Measurements from ENCODE around the gene ZNF385D.

The ZNF385D gene

DNA sequence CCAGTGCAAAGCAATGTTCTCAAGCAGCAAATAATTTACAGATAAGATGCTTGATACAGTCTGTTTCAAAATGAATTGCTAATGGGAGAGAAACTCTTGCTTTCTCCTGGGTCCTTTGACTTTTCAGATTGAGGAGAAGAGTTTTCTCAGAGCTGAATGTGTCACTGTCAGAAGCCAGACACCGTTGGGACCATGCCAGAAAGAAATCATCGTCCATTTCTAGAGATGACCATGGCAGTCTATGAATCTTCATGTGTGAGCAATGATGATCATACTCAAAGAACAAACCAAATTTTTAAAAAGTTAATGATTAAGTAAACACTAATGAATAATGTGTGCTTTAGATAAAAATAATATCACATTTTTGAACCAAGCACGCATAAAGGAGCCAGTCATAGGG lies 77.6 kb downstream of the ZNF385D start:
- DNase-seq (ENCODE audit: low read depth in 2 of 2): no peak

DNA sequence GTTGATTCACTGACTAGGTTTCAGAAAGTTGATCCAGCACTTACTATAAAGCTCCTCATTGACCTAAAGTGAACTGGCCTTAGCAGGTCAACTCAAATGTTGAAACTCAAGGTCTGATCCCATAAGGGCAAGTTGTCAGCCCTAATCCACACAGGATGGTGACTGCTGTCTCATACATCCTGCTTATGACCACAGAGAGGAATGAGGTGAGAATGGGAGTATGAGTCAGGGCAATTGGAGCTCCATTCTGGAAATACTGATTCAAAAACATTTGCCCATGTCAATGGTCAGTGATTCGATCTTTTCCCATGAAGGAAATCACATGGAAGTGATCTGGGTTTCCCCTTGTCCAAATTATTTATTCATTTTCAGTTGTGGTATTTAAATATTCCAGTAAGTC lies 78.7 kb downstream of the ZNF385D start:
- no peak for DNase-seq (ENCODE audit: low read depth in 2 of 2)

- DNase-seq (ENCODE audit: low read depth in 2 of 2): no peak
Observed at GRCh38 chr3:21670386-21670785, 80.6 kb downstream of the ZNF385D start.

GRCh38 chr3:21668012-21668411 lies 83.0 kb downstream of the ZNF385D start:
- no peak for DNase-seq (ENCODE audit: low read depth in 2 of 2)

GRCh38 chr3:21665444-21666100 lies 85.4 kb downstream of the ZNF385D start:
- no peak for DNase-seq (ENCODE audit: low read depth in 2 of 2)

DNA sequence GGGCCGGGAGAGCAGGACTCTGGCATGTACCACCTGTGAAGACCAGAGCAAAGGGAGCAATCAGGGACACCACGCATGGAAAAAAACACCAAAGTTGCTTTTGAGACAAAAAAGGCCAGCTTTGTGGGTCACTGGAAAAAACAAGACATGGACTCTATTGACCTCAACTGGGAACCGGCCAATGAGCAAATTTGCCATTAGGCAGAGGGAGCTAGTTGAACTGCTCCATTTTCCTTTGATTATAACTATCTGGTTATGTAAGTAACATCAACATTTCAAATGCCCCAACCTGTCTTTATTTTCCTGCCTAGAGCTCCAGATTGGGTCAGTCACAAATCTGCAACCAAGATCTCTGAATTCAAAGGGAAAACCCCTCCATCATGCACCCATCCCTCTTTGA lies 86.0 kb downstream of the ZNF385D start:
- DNase-seq (ENCODE audit: low read depth in 2 of 2): no peak

DNA sequence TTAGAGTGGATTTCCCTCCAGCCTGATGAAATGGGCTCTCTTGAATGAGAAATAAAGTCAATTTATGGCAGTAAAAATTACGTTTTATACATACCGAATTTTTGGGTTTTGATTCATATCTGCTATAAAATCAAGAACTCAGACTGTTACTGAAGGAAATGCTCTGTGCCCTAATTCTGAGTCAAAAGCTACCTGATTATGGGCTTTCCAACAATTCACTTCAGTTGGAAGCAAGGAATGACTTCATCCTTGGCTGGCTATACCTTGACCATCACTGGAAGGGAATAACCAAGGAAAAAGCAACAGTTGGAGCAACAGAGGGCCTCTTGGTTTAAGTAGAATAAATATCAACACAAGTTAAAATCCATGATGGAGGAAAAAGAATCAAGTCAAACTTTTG lies 88.6 kb downstream of the ZNF385D start:
- no peak for DNase-seq (ENCODE audit: low read depth in 2 of 2)

- DNase-seq (ENCODE audit: low read depth in 2 of 2): no peak
Observed at GRCh38 chr3:21654662-21655061, 96.3 kb downstream of the ZNF385D start.

DNA sequence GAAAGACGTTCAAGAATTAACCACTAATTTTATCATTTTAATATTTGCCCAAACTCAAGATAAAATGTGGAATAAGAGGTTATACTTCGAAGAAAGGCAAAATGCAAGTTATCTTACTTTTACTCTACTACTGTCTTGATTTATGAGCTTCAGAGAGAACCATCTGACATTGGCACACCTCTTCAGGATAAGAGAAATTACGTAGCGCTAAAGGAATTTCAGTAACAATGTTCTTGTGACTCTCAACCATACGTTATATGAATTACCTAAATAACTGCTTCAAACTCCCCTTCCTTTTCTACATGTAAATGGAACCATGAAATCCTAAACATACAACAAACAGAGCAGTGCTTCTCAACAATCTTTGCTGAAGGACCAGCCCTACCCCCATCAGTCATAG lies 96.8 kb downstream of the ZNF385D start:
- no peak for DNase-seq (ENCODE audit: low read depth in 2 of 2)

GRCh38 chr3:21649519-21649918 lies 101.5 kb downstream of the ZNF385D start:
- no peak for DNase-seq (ENCODE audit: low read depth in 2 of 2)

DNA sequence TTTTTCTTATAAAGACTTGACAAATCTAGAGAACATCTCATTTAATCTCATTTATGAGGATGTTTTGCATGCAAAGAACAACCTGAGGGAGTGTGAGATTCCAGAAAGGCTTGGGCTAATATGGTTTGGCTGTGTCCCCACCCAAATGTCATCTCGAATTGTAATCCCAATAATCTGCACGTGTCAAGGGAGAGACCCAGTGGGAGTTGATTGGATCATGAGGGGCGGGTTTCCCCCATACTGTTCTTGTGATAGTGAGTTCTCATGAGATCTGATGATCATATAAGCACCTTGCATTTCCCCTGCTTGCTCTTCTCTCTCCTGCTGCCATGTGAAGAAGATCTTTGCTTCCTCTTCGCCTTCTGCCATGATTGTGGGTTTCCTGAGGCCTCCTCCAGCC lies 103.0 kb downstream of the ZNF385D start:
- no peak for DNase-seq (ENCODE audit: low read depth in 2 of 2)

DNA sequence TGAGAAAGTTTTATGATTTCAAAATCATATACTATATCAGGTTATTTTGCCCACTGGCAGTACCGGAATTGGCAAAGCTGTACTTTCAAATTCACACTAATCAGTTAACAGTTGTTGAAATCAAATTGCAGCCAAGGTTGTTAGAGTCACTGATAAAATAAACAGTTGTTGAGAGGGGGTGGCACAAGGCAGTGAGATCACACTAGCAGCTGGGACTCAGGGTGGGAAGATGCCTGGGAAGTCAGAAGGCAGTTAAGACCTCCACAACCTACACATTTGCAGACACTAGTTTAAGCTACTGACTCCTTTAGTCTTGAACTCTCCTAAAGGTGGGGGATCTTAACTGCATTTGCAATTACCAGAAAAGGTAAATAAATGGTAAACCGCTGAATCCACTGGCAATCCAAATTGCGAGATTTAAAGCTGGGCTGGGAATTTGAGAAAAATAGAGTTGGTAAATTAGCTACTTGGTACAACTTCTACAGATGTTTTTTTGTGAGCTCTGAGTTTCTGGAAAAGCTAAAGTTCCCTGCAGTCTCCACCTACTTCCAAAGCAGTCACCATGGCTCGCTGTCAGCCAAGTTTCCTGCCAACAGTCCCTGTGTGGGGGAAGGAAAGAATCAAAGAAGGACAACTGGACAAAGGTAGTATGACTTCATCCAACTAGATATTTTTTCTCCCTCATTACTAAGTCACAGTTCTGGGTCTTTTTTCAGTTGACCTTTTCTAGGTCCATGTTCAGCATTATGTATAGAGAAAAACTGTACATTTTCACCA lies 105.7 kb downstream of the ZNF385D start:
- no peak for DNase-seq (ENCODE audit: low read depth in 2 of 2)

DNA sequence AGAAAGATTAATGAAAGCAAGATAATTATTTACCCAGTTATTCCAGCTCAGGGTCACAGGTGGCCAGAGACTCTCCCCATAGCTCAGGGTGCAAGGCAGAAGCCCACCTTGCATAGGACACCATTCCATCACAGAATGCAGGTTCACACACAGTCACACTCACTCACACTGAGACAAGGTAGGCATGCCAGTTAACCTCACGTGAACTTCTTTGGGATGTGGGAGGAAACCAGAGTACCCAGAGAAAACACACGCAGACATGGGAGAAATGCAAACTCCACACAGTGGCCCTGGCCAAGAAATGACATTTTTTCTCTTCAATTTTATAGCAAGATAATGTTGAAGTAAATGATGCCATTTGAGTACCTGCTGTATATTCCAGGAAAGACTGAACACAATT lies 106.7 kb downstream of the ZNF385D start:
- DNase-seq (ENCODE audit: low read depth in 2 of 2): no peak

- DNase-seq (ENCODE audit: low read depth in 2 of 2): no peak
Observed at GRCh38 chr3:21643752-21644151, 107.3 kb downstream of the ZNF385D start.

- DNase-seq (ENCODE audit: low read depth in 2 of 2): no peak
Observed at GRCh38 chr3:21642433-21642832, 108.6 kb downstream of the ZNF385D start.

DNA sequence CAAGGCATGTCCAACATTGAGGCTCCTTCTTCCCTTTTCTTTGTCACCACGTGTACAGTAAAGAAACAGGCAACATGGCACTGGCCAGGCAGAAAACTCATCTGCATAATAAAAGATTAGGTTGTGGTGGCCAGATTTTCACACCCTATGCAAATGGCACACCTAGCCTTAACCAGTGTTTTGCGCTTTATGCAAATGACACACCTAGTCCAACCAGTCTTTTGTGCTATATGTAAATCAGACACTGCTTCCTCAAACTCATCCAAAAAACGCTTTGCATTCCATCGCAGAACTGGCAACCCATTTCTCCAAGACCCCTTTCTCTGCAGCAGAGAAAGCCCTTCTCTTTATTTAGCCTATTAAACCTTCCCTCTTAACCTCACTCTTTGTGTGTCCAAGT lies 109.1 kb downstream of the ZNF385D start:
- no peak for DNase-seq (ENCODE audit: low read depth in 2 of 2)

DNA sequence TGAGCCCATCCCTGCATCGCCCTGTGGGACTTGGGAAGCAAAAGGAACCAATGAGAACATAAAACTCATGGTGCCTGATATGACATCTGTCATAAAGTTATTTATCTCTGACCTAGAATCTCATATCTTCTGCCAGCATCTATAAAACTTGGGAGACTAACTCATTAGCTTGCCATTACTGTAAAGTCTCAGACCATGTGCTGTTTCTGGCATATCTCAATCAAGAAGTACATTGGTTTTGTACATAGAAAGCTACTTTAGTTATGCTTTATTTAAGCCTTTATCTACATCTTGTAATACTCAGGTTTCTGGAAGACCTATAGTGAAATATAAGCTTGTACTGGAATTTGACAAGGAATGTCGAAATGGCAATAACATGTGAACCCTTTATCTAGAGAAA lies 112.5 kb downstream of the ZNF385D start:
- no peak for DNase-seq (ENCODE audit: low read depth in 2 of 2)

- no peak for DNase-seq (ENCODE audit: low read depth in 2 of 2)
Observed at GRCh38 chr3:21634112-21634511, 116.9 kb downstream of the ZNF385D start.

DNA sequence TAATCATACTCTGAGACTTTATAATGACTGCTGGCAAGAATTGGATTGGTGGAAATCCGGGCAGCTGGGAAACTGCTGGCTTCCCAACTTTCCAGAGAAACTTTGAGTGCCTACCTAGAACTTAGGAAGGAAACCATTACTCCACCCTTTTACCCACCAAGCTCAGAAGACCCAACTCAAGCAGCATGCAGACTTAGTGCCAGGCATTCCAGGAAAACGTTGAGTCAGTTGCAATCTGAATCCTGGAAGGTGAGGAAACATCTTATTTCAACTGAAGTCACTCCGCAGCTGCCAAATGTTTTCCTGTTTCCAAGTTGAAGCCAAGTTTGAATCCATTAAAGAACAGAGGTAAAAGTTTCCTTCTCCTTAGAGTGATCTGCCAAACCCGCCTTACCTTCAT lies 126.5 kb downstream of the ZNF385D start:
- no peak for DNase-seq (ENCODE audit: low read depth in 2 of 2)

DNA sequence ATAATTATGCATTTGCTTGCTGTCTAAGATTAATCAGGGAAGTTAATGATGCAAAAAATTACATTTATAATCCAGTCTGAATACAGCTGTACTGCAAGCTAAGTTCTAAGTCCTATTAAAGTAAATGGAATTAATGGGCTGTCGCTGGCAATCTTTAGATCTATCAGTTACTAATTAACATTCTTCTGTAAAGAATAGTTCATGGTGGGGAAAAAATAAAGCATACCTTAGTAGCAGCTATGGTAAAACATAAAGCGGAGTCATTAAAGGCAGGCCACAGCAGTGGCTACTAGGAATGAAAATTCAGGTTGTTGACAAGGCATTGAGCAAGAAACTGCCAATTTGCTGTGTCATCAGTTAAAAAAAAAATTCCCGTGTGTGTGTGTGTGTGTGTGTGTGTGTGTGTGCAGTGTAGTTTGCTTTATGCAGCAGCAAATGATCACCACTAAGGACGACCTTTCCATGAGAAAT lies 129.8 kb downstream of the ZNF385D start:
- DNase-seq (ENCODE audit: low read depth in 2 of 2): no peak

DNA sequence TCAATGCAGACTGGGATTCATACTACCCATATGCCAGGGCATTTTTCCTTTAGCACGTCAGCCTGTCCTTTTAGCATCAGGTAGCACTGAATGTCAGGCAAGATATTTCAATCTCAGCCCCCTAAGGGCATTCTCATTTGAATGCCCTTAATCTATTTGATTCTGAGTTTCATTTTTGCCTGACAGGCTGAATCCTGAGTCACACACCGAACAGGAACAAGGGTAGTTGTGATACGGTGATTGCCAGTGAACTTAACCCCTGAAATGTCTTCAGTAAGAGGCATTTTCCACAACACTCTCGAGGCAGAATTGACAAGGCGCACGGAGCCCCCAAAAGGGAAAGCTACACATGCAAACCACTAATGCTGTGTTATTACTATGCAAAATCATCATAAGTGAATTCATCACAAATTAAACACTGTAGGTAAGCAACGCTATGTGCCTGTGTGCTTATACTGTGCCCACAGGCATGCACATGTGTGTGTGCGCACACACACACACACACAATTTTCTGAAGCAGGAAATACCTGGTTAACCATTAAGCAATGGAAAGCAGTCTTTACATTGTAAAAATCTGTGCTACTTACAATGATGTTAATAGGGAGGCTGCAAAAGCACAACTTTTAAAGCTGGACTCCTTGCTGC lies 130.4 kb downstream of the ZNF385D start:
- no peak for DNase-seq (ENCODE audit: low read depth in 2 of 2)

DNA sequence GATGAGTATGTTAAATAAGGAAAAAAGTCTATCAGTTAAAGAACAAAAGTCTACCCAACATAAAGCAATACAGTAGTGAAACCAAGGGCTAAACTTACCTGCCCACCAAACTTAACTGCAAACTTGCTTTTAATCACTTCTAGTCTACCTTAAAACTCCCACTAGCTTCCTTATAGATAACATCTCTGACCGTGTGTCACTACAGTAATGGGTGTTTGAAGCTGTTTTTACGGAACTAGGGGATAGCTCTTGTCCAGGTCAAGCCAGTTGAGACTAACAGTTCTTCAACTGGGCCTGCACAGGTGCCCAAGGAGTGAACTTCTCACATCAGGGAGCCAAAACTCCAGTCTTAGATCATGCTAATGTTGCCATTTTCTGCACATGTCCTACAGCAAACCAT lies 132.3 kb downstream of the ZNF385D start:
- no peak for DNase-seq (ENCODE audit: low read depth in 2 of 2)

Data from stimulated activated CD8-positive, alpha-beta memory T cell treated with anti-CD3 and anti-CD28 coated beads, Interleukin-15, amount 100 ng/mL, for 4 hours (primary cell).